Measurements from ENCODE around the gene TXNL1. TPM values are rescaled to one million over a fixed set of nuclear protein-coding genes. Genes with fewer than 3 reads are reported as not detected.

The TXNL1 gene
- total RNA-seq, 1 experiment from 2014 or later: 90.4 TPM

- Histone ChIP-seq H3K9ac (ENCODE audit: extremely low read depth, insufficient read length, low read length) (no peak overlapping the region), H4K20me1 (ENCODE audit: control insufficient read depth, insufficient read depth, insufficient read length) (no peaks in the 10 kb centered on the region), H3K23ac (ENCODE audit: insufficient read length, low read depth, low read length) (no peak overlapping the region), H2BK20ac (ENCODE audit: low read depth, low read length, poor library complexity, severe bottlenecking) (no peak overlapping the region), H2AK5ac (ENCODE audit: insufficient read length, low read length) (no peak overlapping the region), H2BK15ac (ENCODE audit: low read depth, low read length) (no peak overlapping the region), H3K79me2 (ENCODE audit: insufficient read depth, low read length) (no peaks in the 10 kb centered on the region), H2BK12ac (ENCODE audit: insufficient read length, low read depth, low read length) (no peak overlapping the region), H3K9me3 (ENCODE audit: control insufficient read depth, low read depth, low read length) (no peaks in the 10 kb centered on the region), H3K23me2 (ENCODE audit: insufficient read length, low read depth, low read length, poor library complexity, severe bottlenecking) (no peaks in the 10 kb centered on the region), H3K14ac (ENCODE audit: insufficient read depth, low read length) (no peak overlapping the region), H3K27ac (ENCODE audit: insufficient read length, low read depth, low read length) (no peak overlapping the region), H3K4me2 (ENCODE audit: insufficient read depth, insufficient read length, low read length) (no peak overlapping the region), H3K18ac (ENCODE audit: insufficient read length, low read depth, low read length) (no peak overlapping the region), H2BK5ac (ENCODE audit: insufficient read length, low read length) (no peak overlapping the region), H3K27me3 (ENCODE audit: insufficient read depth, low read length) (no peaks in the 10 kb centered on the region), H3K4me1 (ENCODE audit: insufficient read depth, low read length) (0 out of 2 replicates have a peak, but pooled peaks cover 2% of the 10 kb centered on the region), H3T11ph (ENCODE audit: low read length) (no peak overlapping the region), H4K91ac (ENCODE audit: insufficient read length, low read depth, low read length) (no peak overlapping the region), H3K79me1 (ENCODE audit: insufficient read depth, low read depth, low read length, poor library complexity, severe bottlenecking) (no peaks in the 10 kb centered on the region), H2BK120ac (ENCODE audit: low read depth, low read length, poor library complexity, severe bottlenecking) (no peak overlapping the region), H2AFZ (ENCODE audit: low read length) (no peak overlapping the region), H4K8ac (replicated peaks; ENCODE audit: insufficient read length, low read depth, low read length) (no peak overlapping the region), H3K56ac (ENCODE audit: insufficient read length, low read depth, low read length) (no peak overlapping the region), H4K5ac (ENCODE audit: insufficient read length, low read depth, low read length) (no peak overlapping the region), H3K4ac (ENCODE audit: low read depth, low read length) (no peak overlapping the region)
- H3K4me1 Mint-ChIP-seq: peaks cover 14% of the 10 kb centered on the region in 2 experiments
- H3K27me3 Mint-ChIP-seq (ENCODE audit: low read depth): peaks cover 4% of the 10 kb centered on the region; the same call in 1 of the 2 replicates
- WGBS (ENCODE audit: extremely low coverage, insufficient read length, low lambda C conversion rate): no CpG with 5 or more reads among the region's 5 CpGs
- H3K9me3 Mint-ChIP-seq: no peaks in the 10 kb centered on the region
- H3K36me3 Mint-ChIP-seq (ENCODE audit: insufficient read depth in 1 of 3, low read depth in 3 of 3): no peaks in the 10 kb centered on the region
- TF ChIP-seq CTCF (conservative IDR thresholded peaks at IDR 0.05): no peak
- no peak overlapping the region for H3K27ac Mint-ChIP-seq
- no peak for DNase-seq
- H3K4me3 Mint-ChIP-seq: no peak overlapping the region
These were observed 72.6 kb downstream of the TXNL1 start for GRCh38 chr18:56565551-56566345.
